OCI-LY3 (cell line): ENCODE measurements around the gene MUS81.

Experiments used
- H2AFZ ChIP-seq: fragments of 200-600, 300-600 bp; shearing (Covaris generic); 2 replicates; pipeline ENCODE4 v1.6.0; 2014; ENCODE audit warnings: antibody characterized with exemption, low read depth, low read length
- H3K27ac ChIP-seq: fragments of 200-600, 300-600 bp; sonication (generic); 2 replicates; pipeline ENCODE4 v1.5.1; 2014; ENCODE audit warnings: mild to moderate bottlenecking, low read length, moderate library complexity, mixed read lengths
- H3K27me3 ChIP-seq: fragments of 200-600, 300-600 bp; sonication (generic); 2 replicates; pipeline ENCODE4 v1.6.1; 2014; ENCODE audit warnings: low read depth, low read length, mixed read lengths
- H3K36me3 ChIP-seq: fragments of 200-600, 300-600 bp; sonication (generic); replicated peaks from 2 replicates; pipeline ENCODE3; 2014; ENCODE audit warnings: low read depth, low read length, mixed read lengths
- H3K4me1 ChIP-seq: fragments of 300-600, 200-600 bp; sonication (generic); 2 replicates; pipeline ENCODE4 v1.6.1; 2014; ENCODE audit warnings: low read length, mixed read lengths
- H3K4me2 ChIP-seq: fragments of 200-600, 300-600 bp; sonication (generic); 2 replicates; pipeline ENCODE4 v1.6.1; 2014; ENCODE audit warnings: low read length, mixed read lengths
- H3K4me3 ChIP-seq: fragments of 300-600, 200-600 bp; sonication (generic); 2 replicates; pipeline ENCODE4 v1.5.1; 2014; ENCODE audit warnings: antibody characterized with exemption, mild to moderate bottlenecking, low read length, moderate library complexity
- H3K79me2 ChIP-seq: fragments of 300-600, 200-600 bp; shearing (Covaris generic); 2 replicates; pipeline ENCODE4 v1.6.1; 2014; ENCODE audit warnings: mild to moderate bottlenecking, low read length, mixed read lengths
- H3K9ac ChIP-seq: fragments of 300-600, 200-600 bp; shearing (Covaris generic); 2 replicates; pipeline ENCODE4 v1.6.0; 2014; ENCODE audit warnings: mild to moderate bottlenecking, low read length, moderate library complexity
- H3K9me3 ChIP-seq: fragments of 200-600, 300-600 bp; shearing (Covaris generic); 2 replicates; pipeline ENCODE4 v1.6.1; 2014; ENCODE audit warnings: low read length, mixed read lengths; ENCODE audit not compliant: insufficient read depth
- H4K20me1 ChIP-seq: fragments of 200-600, 300-600 bp; sonication (generic); 2 replicates; pipeline ENCODE4 v1.6.1; 2016; ENCODE audit warnings: low read length, mixed read lengths; ENCODE audit not compliant: insufficient read depth
- EZH2phosphoT487 ChIP-seq: fragments of 200-600 bp; shearing (Covaris generic); IDR thresholded peaks from 2 replicates; pipeline ENCODE4 v1.6.1; 2018; ENCODE audit warnings: antibody characterized with exemption, mixed run types, low read depth
- TF ChIP-seq, protein P1 (sequence below): fragments of 200-600, 300-600 bp; sonication (generic); IDR thresholded peaks from 2 replicates; pipeline ENCODE4 v1.5.1; 2014; ENCODE audit warnings: antibody characterized with exemption, low read length, low read depth

The MUS81 gene

GRCh38 chr11:65869643-65870306 lies 9.5 kb downstream of the MUS81 start:
- Histone ChIP-seq H4K20me1 (no peaks in the 10 kb centered on the region; the same call in 1 of the 2 replicates), H2AFZ (no peak overlapping the region), H3K4me3 (no peak overlapping the region), H3K27me3 (no peaks in the 10 kb centered on the region), H3K4me1 (peaks cover 6% of the 10 kb centered on the region), H3K4me2 (no peak overlapping the region), H3K79me2 (no peaks in the 10 kb centered on the region), H3K9me3 (no peaks in the 10 kb centered on the region), H3K27ac (no peak overlapping the region), H3K9ac (no peak overlapping the region), H3K36me3 (peaks cover 32% of the 10 kb centered on the region)
- TF ChIP-seq, protein P1, sequence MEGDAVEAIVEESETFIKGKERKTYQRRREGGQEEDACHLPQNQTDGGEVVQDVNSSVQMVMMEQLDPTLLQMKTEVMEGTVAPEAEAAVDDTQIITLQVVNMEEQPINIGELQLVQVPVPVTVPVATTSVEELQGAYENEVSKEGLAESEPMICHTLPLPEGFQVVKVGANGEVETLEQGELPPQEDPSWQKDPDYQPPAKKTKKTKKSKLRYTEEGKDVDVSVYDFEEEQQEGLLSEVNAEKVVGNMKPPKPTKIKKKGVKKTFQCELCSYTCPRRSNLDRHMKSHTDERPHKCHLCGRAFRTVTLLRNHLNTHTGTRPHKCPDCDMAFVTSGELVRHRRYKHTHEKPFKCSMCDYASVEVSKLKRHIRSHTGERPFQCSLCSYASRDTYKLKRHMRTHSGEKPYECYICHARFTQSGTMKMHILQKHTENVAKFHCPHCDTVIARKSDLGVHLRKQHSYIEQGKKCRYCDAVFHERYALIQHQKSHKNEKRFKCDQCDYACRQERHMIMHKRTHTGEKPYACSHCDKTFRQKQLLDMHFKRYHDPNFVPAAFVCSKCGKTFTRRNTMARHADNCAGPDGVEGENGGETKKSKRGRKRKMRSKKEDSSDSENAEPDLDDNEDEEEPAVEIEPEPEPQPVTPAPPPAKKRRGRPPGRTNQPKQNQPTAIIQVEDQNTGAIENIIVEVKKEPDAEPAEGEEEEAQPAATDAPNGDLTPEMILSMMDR, result no peak
- no peak for TF ChIP-seq EZH2phosphoT487

GRCh38 chr11:65870307-65870658 lies 10.1 kb downstream of the MUS81 start:
- peaks cover 6% of the 10 kb centered on the region for H3K4me1 ChIP-seq
- no peak overlapping the region for H3K4me3 ChIP-seq

DNA sequence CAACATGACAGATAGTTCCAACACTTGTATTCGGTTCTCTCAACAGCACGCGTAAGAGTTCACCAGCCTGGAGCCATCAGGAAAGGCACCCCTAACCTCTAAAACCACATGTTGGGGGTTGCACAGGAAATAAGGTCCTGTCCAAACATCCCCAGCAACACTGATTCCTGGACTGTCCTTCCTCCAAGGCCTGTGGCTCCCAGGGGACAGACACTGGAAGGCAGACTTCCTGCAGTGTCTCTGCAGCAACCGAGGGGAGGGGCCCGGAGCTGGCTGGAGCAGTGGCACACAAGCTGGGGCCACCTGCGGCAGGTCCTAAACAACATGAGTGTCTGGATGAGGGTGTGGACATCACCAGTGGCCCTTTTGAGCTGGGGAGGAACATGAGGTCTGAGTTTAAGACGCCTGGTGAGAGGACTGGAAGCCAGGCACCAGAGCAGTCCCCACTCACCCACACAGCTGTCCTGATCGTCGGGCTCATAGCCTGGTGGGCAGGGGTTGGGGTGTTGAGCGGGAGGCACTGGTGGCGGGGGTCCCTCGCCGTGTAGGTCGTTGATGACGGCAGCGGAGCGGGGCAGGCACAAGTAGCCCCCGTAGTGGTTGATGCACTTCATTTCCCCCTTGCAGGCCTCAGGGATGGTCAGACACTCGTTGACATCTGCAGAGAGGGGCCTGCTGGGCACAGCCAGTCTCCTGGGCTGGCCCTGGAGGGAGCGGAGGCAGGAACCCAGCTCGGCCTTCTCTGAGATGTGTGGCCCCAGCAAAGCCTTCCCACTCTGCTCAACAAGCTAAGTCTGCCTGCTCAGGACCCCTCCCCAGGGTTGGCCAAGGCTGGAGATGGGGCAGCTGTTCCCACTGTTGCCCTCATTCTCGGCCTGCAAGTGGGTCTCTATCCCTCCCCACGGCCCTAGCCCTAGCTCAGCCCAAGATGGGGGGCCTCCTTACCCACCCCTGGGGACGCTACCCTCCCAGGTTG lies 10.8 kb downstream of the MUS81 start:
- H3K9me3 ChIP-seq, result no peaks in the 10 kb centered on the region
- no peak overlapping the region for H2AFZ ChIP-seq
- peaks cover 6% of the 10 kb centered on the region for H3K4me1 ChIP-seq
- no peak for TF ChIP-seq EZH2phosphoT487
- TF ChIP-seq, protein P1, result no peak
- no peak overlapping the region for H3K27ac ChIP-seq
- H3K79me2 ChIP-seq, result no peaks in the 10 kb centered on the region
- H3K4me2 ChIP-seq, result no peak overlapping the region
- H3K36me3 ChIP-seq, result peaks cover 19% of the 10 kb centered on the region
- no peak overlapping the region for H3K4me3 ChIP-seq
- no peak overlapping the region for H3K9ac ChIP-seq
- no peaks in the 10 kb centered on the region; the same call in 1 of the 2 replicates for H4K20me1 ChIP-seq
- no peaks in the 10 kb centered on the region for H3K27me3 ChIP-seq

More at GRCh38 chr11:65870307-65870658, 10.1 kb downstream of the MUS81 start:
- Histone ChIP-seq H3K36me3 (peaks cover 27% of the 10 kb centered on the region), H3K27ac (no peak overlapping the region), H3K9ac (no peak overlapping the region), H3K9me3 (no peaks in the 10 kb centered on the region), H4K20me1 (no peaks in the 10 kb centered on the region; the same call in 1 of the 2 replicates), H2AFZ (no peak overlapping the region), H3K79me2 (no peaks in the 10 kb centered on the region), H3K27me3 (no peaks in the 10 kb centered on the region), H3K4me2 (no peak overlapping the region)
- TF ChIP-seq, protein P1, result no peak
- no peak for TF ChIP-seq EZH2phosphoT487
